Caki2 (cell line): ENCODE measurements around the gene FRMD4A. TPM values are rescaled to one million over a fixed set of nuclear protein-coding genes. Genes with fewer than 3 reads are reported as not detected.

Experiments used
- DNase-seq: peaks from one replicate; pipeline ENCODE4 v3.0.0-alpha.2; 2015; ENCODE audit warnings: low read depth
- in situ Hi-C: cut with HindIII; loops from 2 replicates; pipeline ENCODE4 v1.10.0; 2016; ENCODE audit warnings: low sequenced_read_pairs, low pct_unique_long_range_greater_than_20kb, mixed read lengths
- total RNA-seq: library from RNA; depleted of rRNA; stranded (reverse); fragments of >200 nt; shearing (Covaris generic); gene quantifications from 2 replicates; pipeline ENCODE4 v1.2.3, GENCODE V29; 2014; ENCODE audit warnings: low replicate concordance

FRMD4A gene
- total RNA-seq, 1 experiment from 2014 or later, result 3.8 TPM

DNA sequence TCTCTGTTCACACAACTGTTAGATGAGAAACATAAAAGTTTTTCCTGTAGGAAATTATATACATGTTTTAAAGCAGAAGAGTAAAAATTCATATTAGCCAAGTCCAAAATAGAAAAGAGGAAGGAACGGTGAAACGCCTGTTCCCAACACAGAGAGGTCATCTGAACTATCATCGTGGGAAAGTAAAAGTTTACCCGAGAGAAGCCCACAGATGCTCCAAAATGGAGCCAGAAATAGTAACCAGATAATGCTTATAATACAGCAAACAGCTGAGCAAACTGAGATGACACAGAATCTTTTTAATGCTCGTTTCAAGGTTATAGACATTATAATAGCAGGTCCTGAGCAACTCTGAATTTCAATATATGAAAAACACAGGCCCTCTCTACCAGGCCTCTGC lies 24.5 kb downstream of the FRMD4A start:
- in situ Hi-C loops, result no loop called here

DNA sequence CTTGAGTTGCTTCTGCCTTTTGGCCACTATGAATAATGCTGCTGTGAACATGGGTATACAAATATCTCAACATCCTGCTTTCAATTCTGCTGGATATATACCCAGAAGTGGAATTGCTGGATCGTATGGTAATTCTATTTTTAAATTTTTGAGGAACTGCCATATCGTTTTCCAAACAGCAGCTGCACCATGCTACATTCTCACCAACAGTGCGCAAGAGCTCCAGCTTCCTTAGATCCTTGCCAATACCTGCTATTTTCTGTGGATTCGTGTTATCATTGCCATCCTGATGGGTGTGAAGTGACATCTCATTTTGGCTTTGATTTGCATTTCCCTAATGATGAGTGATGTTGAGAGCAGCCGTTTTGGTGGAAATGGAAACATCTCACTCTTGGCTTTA lies 26.7 kb downstream of the FRMD4A start:
- in situ Hi-C loops, result no loop called here
- DNase-seq, result no peak

More for the DNA sequence above, 24.5 kb downstream of the FRMD4A start:
- no peak for DNase-seq

DNA sequence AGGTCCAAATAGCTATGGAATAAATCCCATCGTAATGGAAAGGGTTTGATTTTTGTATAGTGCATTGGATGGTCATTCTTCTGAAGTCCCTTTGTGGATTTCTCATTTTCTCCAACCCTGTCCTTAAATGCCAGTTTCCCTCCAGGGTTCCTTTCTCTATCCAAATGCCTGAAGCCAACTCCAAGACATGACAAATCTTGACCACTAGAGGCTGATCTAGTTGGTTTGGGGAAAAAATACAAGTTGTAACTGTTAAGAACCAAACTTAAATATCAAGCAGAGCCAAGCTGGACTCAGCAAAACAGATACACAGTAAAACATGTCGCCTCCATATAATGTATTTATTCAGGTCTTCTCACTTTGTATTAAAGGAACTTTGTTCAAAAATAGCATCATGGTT lies 28.7 kb downstream of the FRMD4A start:
- DNase-seq, result peak; percentile 11
- in situ Hi-C loops, result no loop called here

DNA sequence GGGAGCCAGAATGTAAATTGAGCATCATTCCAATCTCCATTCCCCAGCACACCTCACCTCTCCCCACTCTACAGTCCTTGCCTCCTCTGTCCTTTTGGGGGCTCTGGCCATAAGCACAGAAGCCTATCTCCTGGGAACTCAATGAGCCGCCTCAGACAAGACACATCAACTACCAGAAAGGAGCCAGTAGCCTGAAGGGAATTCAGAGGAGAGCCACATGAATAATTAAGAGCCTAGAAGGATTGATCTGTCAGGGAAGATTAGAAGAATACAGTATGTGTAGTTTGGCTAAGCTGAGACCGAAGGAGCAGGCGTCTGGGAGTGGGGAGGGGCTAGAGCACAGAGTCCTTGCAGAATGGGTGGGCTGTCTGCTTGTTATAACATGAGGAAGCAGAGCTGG lies 31.2 kb downstream of the FRMD4A start:
- in situ Hi-C loops, result no loop called here

DNA sequence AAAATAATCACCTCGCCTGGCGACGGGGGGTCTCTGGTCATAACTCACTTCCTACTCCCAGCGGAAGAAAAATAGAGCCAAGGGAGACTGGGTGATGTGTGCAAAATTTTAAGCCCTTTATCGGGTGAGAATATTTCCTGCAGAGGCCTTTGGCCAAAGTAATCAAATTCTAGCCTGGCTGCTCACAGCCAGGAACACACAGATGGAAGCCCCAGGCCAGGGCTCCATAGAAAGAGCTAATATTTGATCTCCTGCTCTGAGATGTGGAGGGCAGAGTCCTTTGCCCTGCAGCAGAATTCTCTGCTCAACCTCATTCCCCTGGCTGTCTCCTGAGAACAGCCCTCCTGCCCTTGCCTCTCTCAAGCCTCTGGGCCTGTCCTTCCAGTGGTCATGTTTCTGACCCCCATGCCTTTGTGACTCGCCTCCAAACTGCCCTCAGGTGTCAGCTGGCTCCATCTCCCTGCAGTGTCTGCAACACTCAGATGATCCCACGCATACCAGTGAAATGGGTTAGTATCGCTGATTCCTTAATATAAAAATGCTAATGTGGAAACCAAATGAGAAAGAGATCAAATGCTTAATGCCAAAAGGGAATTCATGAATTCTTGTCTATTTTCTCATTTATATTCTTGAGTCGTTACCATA lies 34.5 kb downstream of the FRMD4A start:
- in situ Hi-C loops, result no loop called here

More for the DNA sequence above, 31.2 kb downstream of the FRMD4A start:
- no peak for DNase-seq

GRCh38 chr10:14294347-14295059 lies 36.2 kb downstream of the FRMD4A start:
- DNase-seq, result no peak
- in situ Hi-C loops, result no loop called here

More for the DNA sequence above, 34.5 kb downstream of the FRMD4A start:
- DNase-seq, result no peak

DNA sequence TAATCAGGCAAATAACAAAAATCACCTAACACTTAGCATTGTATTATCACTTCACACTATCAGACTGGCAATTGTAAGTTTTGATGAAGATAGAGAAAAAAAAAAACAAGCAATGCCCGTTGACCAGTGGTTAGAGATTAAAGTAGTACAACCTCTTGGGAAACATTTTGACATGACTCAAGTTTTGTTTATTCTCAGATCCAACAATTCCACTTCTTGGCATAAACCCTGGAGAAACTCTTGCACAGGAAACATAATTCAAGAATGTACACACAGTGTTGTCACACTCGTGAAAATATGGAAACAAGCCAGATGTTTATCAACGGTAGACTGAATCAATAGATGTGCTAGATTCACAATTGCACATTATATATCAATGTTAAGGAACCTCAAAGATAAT lies 37.2 kb downstream of the FRMD4A start:
- no peak for DNase-seq

DNA sequence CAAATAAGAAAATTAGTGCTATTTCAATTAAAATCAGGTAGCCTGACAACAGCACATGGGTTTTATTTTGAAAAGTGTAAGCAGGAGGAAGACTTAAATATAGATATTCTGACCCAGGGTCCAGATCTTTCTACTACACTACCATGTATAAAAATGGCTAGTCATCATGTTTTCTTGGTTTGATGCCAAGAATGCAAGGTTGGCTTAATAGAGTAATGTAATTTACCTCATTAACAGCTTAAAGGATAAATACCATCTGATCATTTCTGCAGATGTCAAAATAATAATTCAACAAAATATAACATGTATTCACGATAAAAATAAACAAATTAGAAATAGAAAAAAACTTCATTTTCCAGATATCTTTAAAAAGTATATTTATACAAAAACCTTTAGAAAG lies 39.4 kb downstream of the FRMD4A start:
- DNase-seq, result no peak
- in situ Hi-C loops, result no loop called here

More for the DNA sequence above, 37.2 kb downstream of the FRMD4A start:
- in situ Hi-C loops, result no loop called here

DNA sequence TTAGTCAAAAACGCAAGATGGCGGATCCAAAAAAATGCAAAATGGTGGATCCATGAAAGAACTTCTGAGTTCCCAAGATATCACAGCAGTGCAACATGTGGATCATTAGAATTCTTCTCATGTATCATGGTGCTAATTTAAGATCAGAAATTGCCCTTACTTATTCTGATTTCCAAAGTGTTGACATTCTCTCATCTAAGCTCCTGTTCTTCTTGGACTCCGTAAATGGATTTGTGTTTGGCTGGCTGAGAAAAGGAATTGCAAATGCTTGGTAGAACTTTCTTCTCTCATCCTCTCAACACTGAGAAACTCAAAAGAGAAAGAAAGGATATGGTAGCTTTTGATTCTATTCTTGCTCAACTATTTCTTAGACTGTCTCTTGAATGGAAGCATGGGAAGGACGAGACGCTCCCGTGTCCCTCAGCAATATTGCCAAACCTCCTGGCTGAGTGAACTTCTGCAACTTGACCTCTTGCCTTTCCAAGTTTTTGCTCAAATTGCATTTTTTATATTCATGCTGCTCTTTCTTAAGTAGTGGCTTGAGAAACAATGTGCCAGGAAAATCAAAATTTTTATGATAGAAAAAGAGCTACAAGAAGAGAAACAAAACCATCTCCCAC lies 44.7 kb downstream of the FRMD4A start:
- in situ Hi-C loops, result no loop called here
- no peak for DNase-seq

GRCh38 chr10:14282276-14282675 lies 48.4 kb downstream of the FRMD4A start:
- in situ Hi-C loops, result no loop called here
- DNase-seq, result no peak

DNA sequence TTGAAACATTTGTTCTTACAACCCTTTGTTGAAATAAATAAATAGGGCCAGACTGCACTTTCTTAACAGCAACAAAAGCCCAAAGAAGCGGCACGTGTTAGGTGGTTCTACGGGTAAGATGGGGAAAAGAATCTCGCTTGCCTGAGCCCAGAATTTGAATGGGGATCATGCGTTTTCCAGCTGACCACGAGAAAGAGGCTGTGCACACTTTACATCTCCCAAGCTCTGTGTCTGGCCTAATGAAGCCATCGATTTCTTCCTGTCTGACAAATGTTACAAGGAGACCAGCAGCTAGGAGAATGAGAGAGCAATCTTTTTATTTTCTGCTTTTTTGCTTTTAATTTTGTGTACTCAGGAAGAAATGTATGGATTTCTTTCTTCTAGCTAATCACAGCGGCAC lies 52.2 kb downstream of the FRMD4A start:
- in situ Hi-C loops, result no loop called here
- no peak for DNase-seq

- in situ Hi-C loops, result no loop called here
- no peak for DNase-seq
Observed at GRCh38 chr10:14276210-14276609, 54.5 kb downstream of the FRMD4A start.

DNA sequence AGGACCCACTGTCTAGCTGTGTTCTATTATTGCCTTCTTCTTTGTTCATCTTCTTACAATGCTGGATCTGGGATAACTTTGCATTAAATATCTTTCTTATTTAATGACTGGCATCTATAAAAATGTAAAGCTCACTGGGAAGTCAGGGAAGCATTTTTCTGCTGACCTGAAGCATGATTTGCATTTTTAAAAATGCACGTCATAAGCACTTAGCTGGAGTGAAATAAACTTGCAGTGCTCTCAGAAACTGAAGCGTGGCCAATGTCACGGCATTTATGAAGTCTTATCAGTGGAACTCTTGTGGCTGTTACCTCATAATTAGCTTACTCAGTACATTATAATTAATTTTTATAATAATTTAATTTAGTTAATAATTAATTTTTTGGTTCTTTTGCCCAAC lies 59.1 kb downstream of the FRMD4A start:
- no peak for DNase-seq
- in situ Hi-C loops, result no loop called here

GRCh38 chr10:14270370-14270769 lies 60.4 kb downstream of the FRMD4A start:
- in situ Hi-C loops, result no loop called here

DNA sequence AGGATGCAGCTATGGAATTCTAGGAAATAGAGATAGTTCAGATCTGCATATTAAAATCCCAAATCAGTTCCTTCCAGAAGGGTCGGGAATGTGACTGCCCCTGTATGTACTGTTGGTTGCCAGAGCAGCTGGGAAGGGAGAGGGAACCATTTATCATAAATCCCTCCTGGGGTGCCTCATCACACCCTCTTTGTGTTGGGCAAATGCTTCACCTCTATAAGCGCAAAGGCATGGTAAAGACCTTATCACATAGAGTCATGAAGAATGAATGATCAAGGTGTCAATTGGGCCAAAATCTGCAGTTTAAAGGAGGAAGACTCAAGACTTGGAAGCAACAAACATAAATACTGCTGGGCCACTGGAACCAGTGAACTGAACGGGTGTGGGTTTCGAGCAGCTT lies 65.0 kb downstream of the FRMD4A start:
- in situ Hi-C loops, result no loop called here
- no peak for DNase-seq

More at GRCh38 chr10:14270370-14270769, 60.4 kb downstream of the FRMD4A start:
- no peak for DNase-seq

- DNase-seq, result no peak
- in situ Hi-C loops, result no loop called here
Observed at GRCh38 chr10:14262836-14263425, 67.8 kb downstream of the FRMD4A start.

GRCh38 chr10:14261336-14261735 lies 69.4 kb downstream of the FRMD4A start:
- DNase-seq, result no peak
- in situ Hi-C loops, result no loop called here

GRCh38 chr10:14259696-14260566 lies 70.8 kb downstream of the FRMD4A start:
- peak; percentile 75 for DNase-seq
- in situ Hi-C loops, result no loop called here
